ENCODE results near the gene SCN4B.

SCN4B gene

DNA sequence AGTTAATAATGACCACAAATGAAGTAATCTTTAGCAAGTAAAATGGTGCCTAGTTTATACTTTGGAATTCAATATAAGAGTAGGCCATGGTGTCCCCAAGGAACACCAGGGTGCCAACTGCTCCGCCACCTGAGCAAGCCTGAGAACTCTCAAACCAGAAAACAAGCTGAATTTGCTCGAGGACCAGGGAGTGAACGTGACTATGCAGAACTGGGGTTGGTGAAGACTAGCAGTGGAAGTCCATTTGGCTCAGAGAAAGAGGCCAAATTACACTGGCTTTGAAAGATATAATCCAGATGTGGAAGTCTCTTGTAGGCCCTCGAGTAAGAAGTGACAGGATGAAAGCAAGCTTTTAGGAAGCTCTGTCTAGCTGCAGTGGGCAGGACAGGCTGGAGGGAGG lies 57.1 kb downstream of the SCN4B start:
- no peak for DNase-seq

DNA sequence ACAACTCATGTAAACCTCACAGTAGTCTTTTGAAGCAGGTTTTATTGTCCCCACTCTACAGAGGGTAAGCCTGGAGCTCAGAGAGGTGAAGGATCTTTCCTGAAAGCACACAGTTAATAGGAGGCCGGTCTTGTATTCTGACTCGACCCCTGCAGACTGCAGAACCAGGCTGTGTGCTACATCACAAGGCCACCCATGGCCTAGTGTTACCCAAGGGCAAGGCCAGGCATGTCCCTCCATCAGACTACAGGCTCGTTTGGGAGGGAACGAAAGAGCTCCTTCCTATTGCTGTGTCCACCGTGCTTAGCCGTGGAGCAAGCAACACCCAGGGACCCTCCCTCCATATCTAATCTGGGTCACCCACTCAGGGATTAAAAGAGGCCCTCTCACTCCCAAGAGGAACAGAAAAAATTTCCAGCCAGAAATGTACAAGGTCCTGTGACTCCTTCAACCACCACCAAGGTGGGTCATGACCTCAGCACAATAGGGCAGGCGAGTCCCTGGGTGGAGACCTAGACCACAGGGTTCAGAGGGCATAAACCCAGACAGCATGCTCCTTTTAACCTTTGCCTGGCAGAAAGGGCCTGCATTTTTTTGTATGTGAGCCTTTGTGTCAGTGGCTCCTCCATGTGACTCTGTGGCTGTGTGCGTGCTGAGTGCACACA lies 59.6 kb downstream of the SCN4B start:
- no peak for DNase-seq

DNA sequence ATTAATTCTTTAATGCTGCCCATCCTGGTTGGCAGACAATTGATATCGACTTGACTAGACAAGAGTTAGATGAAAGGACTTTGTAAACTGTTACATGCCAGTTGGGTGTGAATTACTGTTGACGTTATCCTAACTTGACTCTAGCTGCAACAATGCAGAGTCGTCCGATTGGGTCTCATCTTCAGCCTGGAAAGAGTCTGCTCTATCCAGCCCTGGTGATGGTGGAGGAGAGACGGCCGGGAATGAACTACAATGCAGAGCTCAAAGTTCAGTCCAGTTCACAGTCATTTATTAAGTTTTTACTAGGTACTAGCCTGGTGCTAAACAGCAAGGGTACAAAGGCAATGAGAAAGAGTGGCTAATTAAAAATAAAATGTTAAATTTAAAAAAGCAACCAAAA lies 60.9 kb downstream of the SCN4B start:
- DNase-seq, result no peak

DNA sequence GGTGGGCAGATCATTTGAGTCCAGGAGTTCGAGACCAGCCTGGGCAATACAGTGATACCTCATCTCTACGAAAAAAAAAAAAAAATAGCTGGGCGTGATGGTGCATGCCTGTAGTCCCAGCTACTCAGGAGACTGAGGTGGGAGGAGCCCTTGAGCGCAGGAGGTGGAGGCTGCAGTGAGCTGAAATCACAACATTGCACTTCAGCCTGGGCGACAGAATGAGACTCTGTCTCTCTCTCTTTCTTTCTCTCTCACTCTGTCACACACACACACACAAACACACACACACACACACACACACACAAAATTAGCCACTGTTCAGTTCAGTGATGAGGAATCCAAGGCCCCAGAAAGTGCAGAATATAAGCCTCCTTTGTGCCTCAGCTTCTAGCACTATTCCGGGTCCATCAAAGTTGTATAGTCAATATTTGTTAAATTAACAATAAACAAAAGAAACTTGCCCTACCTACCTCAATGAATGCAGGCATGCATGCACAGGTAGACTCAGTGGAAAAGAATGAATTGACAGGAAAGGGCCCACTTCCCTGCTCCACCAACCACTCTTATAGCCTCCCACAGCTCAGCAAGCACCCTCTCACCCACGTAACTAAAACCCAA lies 62.0 kb downstream of the SCN4B start:
- DNase-seq, result no peak

DNA sequence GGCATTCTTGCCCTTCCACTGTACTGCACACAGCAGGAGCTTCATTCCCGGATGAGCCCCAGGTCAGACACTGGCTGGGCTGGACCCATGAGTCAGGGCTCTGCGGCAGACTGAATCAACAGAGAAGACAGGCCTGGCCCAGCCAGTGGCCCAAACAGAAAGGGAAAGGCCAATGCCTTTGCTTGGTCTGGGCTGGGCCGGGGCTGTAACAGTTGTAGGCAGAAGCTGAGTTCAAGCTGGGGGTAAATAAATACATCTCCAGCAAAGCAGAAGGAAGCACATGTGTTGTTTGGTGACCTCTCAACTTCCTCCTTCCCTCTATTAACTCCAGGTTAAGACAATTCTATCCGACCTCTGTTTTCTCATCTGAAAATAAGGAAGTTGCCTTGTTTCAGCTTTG lies 64.1 kb downstream of the SCN4B start:
- DNase-seq, result no peak

DNA sequence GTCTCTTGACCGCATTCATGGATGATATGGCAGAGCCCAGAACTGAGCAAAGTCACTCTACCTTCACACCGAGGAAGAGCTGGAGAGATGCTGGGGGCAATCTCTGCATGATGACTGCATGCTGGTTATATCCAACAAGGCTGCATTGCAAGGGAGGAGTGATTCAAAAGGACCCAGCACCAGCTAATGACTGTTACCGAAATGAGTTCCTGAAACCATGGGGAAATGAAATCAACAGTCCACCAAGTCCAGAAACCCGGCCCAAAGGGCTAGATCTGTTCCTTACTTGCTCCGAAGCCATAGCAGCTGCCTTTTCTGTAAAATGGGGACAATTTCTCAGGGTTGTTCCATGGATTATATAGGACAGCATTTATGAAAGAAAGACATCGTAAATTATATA lies 64.7 kb downstream of the SCN4B start:
- no peak for DNase-seq

DNA sequence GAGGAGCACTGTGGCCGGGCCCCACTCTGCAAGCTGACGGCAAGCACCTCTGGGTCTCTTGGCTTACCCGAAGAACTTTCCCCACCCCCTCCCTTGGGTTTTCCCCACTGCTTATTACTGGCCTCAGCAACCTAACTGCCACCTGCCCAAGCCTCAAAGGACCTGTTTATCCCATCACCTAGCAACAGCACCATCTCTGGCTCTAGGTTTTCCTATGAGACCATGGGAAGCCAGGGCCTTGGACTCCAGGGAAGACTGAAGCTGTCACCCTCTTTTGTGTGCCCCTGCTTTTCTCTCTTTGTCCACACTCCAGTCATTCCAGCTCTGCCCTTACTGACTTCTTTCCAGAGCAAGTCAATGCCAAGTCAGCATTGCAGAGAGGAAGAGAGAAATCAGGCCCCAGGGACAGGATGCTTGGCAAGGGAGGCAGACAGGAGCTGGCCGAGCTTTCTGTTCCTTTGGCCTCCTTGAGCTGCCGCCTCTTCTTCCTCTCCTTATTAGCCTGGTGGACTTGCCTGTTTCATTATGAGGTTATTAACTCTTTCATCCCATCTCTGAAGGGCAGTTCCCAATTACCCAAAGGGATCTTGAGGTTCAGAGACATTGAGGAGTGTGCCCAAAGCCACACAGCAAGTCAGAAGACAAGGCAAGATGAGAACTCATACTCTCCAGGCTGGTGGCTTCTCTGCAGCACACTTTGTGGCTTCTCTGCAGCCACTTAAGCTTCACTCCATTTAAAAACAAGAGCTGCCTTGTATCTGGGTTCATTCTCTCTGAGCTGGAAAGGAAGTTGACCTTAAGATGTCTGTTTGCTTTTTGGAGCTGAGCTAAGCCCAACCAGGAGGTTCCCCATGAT lies 65.5 kb downstream of the SCN4B start, which contains the start of gene SMIM35:
Gene SMIM35 (minus strand): TSS at position 51 of the 856 bp plus-strand sequence. CDS start 206 bp downstream, outside the sequence.
- no peak for DNase-seq

DNA sequence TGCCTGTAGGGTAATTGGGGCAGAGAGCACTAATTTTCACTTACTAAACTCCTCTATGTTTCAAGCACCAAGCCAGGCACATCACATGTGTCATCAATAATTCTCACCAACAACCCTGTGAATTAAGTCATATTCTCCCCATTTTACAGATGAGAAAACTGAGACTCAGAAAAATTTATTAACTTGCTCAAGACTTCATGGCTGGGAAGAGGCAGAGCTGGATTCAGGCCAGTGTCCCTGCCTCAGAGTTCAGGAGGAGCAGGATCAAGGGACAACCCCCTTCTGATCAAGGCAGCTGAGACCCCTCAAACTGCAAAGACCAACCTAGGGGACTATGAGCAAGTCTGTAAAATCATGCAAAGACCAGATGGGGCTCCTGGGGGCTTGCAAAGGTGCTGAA lies 68.0 kb downstream of the SCN4B start:
- no peak for DNase-seq

DNA sequence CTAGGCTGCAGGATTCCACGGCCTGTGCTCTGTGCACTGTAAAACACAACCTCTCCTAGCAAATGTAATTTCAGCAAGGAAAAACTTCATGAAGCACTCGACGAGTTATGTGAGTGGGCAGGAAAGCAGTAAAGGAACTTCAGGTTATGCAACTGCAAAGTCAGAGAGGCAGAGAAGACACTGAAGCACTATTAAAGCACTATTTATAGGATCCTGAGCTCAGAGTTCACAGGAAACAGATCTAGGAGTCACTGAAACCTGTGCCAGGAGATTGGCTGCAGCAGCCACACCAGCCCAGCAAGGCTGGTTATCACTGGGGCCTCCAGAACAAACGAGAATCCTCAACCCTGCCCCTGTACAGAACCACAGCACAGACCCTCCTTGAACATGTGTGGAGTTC lies 68.4 kb downstream of the SCN4B start:
- DNase-seq, result no peak

Measured in NCI-H1092 (cell line).